SK-N-SH (cell line): ENCODE results near the gene ETV6. TPM values are rescaled to one million over a fixed set of nuclear protein-coding genes. Genes with fewer than 3 reads are reported as not detected.

ENCODE experiments used
- CTCF ChIA-PET: fragments of 300-600, 350-600 bp; formaldehyde crosslinking; extraction: SDS; loops from one replicate; lab custom pipeline; 2021; lab: Yijun Ruan, JAX
- POLR2A ChIA-PET: fragments of 350-600 bp; sonication (Branson Sonifier 250); formaldehyde crosslinking; extraction: SDS; loops from one replicate; lab custom pipeline; 2020; ENCODE audit warnings: antibody characterized with exemption, inconsistent platforms; lab: Yijun Ruan, JAX
- DNase-seq: peaks from one replicate; pipeline ENCODE4 v3.0.0; 2012
- H2AFZ ChIP-seq: fragments of 200-600 bp; sonication (generic); 2 replicates; pipeline ENCODE4 v1.8.1; 2016; ENCODE audit warnings: antibody characterized with exemption, mild to moderate bottlenecking, low read depth
- H3F3A ChIP-seq: fragments of 200-600 bp; sonication (generic); replicated peaks from 2 replicates; pipeline ENCODE3; 2016; ENCODE audit warnings: antibody characterized with exemption, mild to moderate bottlenecking; ENCODE audit not compliant: insufficient read depth
- H3K27ac ChIP-seq, 2 experiments: fragments of 200-500 bp in 1 of 2; fragments of 200-600 bp in 1 of 2; sonication (Bioruptor generic) in 1 of 2; sonication (generic), shearing (Covaris generic) in 1 of 2; 2 replicates each; pipeline versions ENCODE4 v1.5.1 to v1.6.1; 2014 to 2016; ENCODE audit warnings: low read depth in 2 of 2, inconsistent platforms in 1 of 2, low read length in 1 of 2, mild to moderate bottlenecking in 1 of 2, mixed read lengths in 1 of 2
- H3K27me3 ChIP-seq: fragments of 200-600 bp; sonication (generic), shearing (Covaris generic); 2 replicates; pipeline ENCODE4 v1.6.1; 2016; ENCODE audit warnings: mixed run types; ENCODE audit not compliant: insufficient read depth
- H3K36me3 ChIP-seq, 2 experiments: fragments of 200-500 bp in 1 of 2; fragments of 200-600 bp in 1 of 2; sonication (Bioruptor generic) in 1 of 2; sonication (generic) in 1 of 2; replicated peaks in 1 of 2; 2 replicates each; pipeline versions ENCODE3 to v1.5.1; 2014 to 2016; ENCODE audit warnings: low read length in 1 of 2, mild to moderate bottlenecking in 1 of 2; ENCODE audit not compliant: insufficient read depth in 2 of 2, control insufficient read depth in 1 of 2
- H3K4me1 ChIP-seq, 2 experiments: fragments of 200-500 bp in 1 of 2; fragments of 200-600 bp in 1 of 2; sonication (Bioruptor generic) in 1 of 2; sonication (generic), shearing (Covaris generic) in 1 of 2; 2 replicates each; pipeline versions ENCODE4 v1.5.1 to v1.6.1; 2014 to 2016; ENCODE audit warnings: low read depth in 1 of 2, low read length in 1 of 2, mixed run types in 1 of 2; ENCODE audit not compliant: insufficient read depth in 2 of 2, control insufficient read depth in 1 of 2
- H3K4me2 ChIP-seq: fragments of 200-600 bp; sonication (generic), shearing (Covaris generic); 2 replicates; pipeline ENCODE4 v1.6.1; 2017; ENCODE audit warnings: mixed run types
- H3K4me3 ChIP-seq, 2 experiments: fragments of 200-500 bp in 1 of 2; fragments of 200-600 bp in 1 of 2; sonication (Bioruptor generic) in 1 of 2; sonication (generic), shearing (Covaris generic) in 1 of 2; 2 replicates each; pipeline versions ENCODE4 v1.5.1 to v1.8.1; 2014 to 2016; ENCODE audit warnings: low read depth in 2 of 2, inconsistent platforms in 1 of 2, low read length in 1 of 2, mild to moderate bottlenecking in 1 of 2, mixed read lengths in 1 of 2, moderate library complexity in 1 of 2
- H3K79me2 ChIP-seq: fragments of 200-600 bp; sonication (generic); 2 replicates; pipeline ENCODE4 v1.8.1; 2017; ENCODE audit warnings: mild to moderate bottlenecking; ENCODE audit not compliant: insufficient read depth
- H3K9ac ChIP-seq: fragments of 200-600 bp; sonication (generic); 2 replicates; pipeline ENCODE4 v1.6.1; 2017; ENCODE audit warnings: mixed run types
- H3K9me2 ChIP-seq: fragments of 200-600 bp; sonication (generic); 2 replicates; pipeline ENCODE4 v1.6.1; 2017; ENCODE audit warnings: mixed run types
- H3K9me3 ChIP-seq: fragments of 200-600 bp; sonication (generic); 2 replicates; pipeline ENCODE4 v1.6.1; 2017; ENCODE audit warnings: mixed run types, mild to moderate bottlenecking, moderate library complexity
- H4K20me1 ChIP-seq: fragments of 200-600 bp; sonication (generic); 2 replicates; pipeline ENCODE4 v1.6.1; 2017; ENCODE audit warnings: mild to moderate bottlenecking, mixed run types; ENCODE audit not compliant: insufficient read depth
- ELF1 ChIP-seq: IDR thresholded peaks from 2 replicates; pipeline ENCODE4 v1.4.0; 2012
- EP300 ChIP-seq, 2 experiments: IDR thresholded peaks; 2 replicates each; pipeline versions ENCODE4 v1.4.0 to v1.6.1; 2012; ENCODE audit warnings: borderline replicate concordance in 1 of 2, low read depth in 1 of 2, low read length in 1 of 2
- EZH2phosphoT487 ChIP-seq: fragments of 200-600 bp; sonication (generic); IDR thresholded peaks from 2 replicates; pipeline ENCODE4 v1.6.1; 2017; ENCODE audit warnings: low read depth, mixed run types, mild to moderate bottlenecking, antibody characterized with exemption, moderate library complexity, borderline replicate concordance
- FOSL2 ChIP-seq: IDR thresholded peaks from 2 replicates; pipeline ENCODE4 v1.4.0; 2012; ENCODE audit warnings: low read depth, mild to moderate bottlenecking, moderate library complexity, borderline replicate concordance
- FOXJ3 ChIP-seq: sonication (generic); formaldehyde crosslinking; IDR thresholded peaks from 2 replicates; pipeline ENCODE4 v1.5.1; 2020; ENCODE audit warnings: mild to moderate bottlenecking, missing genetic modification reagents
- GABPA ChIP-seq: IDR thresholded peaks from 2 replicates; pipeline ENCODE4 v1.4.0; 2012; ENCODE audit warnings: low read depth, mild to moderate bottlenecking
- GATA2 ChIP-seq: sonication (generic); formaldehyde crosslinking; IDR thresholded peaks from 2 replicates; pipeline ENCODE4 v1.5.0; 2020; ENCODE audit warnings: mild to moderate bottlenecking, missing genetic modification reagents
- JUND ChIP-seq: IDR thresholded peaks from 2 replicates; pipeline ENCODE4 v1.4.0; 2012
- MXI1 ChIP-seq: IDR thresholded peaks from 2 replicates; pipeline ENCODE4 v1.6.1; 2012; ENCODE audit warnings: mild to moderate bottlenecking, low read depth, low read length, improper control_type of control experiment
- NFIC ChIP-seq: IDR thresholded peaks from 2 replicates; pipeline ENCODE4 v1.4.0; 2012; ENCODE audit warnings: borderline replicate concordance
- NRF1 ChIP-seq: IDR thresholded peaks from 2 replicates; pipeline ENCODE4 v1.6.1; 2012; ENCODE audit warnings: low read depth, mild to moderate bottlenecking, low read length
- RCOR1 ChIP-seq: fragments of 150-350 bp; IDR thresholded peaks from 2 replicates; pipeline ENCODE4 v1.6.1; 2017; ENCODE audit warnings: antibody characterized with exemption, low read length
- RXRA ChIP-seq: IDR thresholded peaks from 2 replicates; pipeline ENCODE4 v1.4.0; 2012; ENCODE audit warnings: low read depth, mild to moderate bottlenecking, borderline replicate concordance
- SIN3A ChIP-seq: IDR thresholded peaks from 2 replicates; pipeline ENCODE4 v1.6.1; 2012; ENCODE audit warnings: low read depth, mild to moderate bottlenecking, low read length, moderate library complexity, borderline replicate concordance
- TAF1 ChIP-seq: IDR thresholded peaks from 2 replicates; pipeline ENCODE4 v1.6.1; 2012; ENCODE audit warnings: low read depth, mild to moderate bottlenecking, low read length, moderate library complexity, borderline replicate concordance
- TCF12 ChIP-seq: IDR thresholded peaks from 2 replicates; pipeline ENCODE4 v1.4.0; 2012
- WGBS: methylation state at CpG from one replicate; pipeline ENCODE4 v1.1.6; 2017; ENCODE audit warnings: low lambda C conversion rate; 5-methylcytosine and 5-hydroxymethylcytosine counted together
- polyA plus RNA-seq, 3 experiments: library from polyadenylated mRNA; depleted of rRNA; stranded (reverse); fragments of >200 nt; gene quantifications; 2 replicates each; pipeline ENCODE4 v1.2.3, GENCODE V29; 2012
- TF ChIP-seq, protein P1 (sequence below): IDR thresholded peaks from 2 replicates; pipeline ENCODE4; 2012
- TF ChIP-seq, protein P2 (sequence below): fragments of 150-350 bp; IDR thresholded peaks from 2 replicates; pipeline ENCODE4 v1.6.1; 2016; ENCODE audit warnings: mild to moderate bottlenecking, low read depth, low read length
- TF ChIP-seq, protein P3 (sequence below): IDR thresholded peaks from 2 replicates; pipeline ENCODE4 v1.4.0; 2012; ENCODE audit warnings: low read depth
- TF ChIP-seq, protein P4 (sequence below): IDR thresholded peaks from 2 replicates; pipeline ENCODE4 v1.6.1; 2012; ENCODE audit warnings: mild to moderate bottlenecking, low read depth, low read length, moderate library complexity

Gene ETV6
- polyA plus RNA-seq, 1 of the 3 experiments (the other 2 are of a cell fraction), result 4.0 TPM

DNA sequence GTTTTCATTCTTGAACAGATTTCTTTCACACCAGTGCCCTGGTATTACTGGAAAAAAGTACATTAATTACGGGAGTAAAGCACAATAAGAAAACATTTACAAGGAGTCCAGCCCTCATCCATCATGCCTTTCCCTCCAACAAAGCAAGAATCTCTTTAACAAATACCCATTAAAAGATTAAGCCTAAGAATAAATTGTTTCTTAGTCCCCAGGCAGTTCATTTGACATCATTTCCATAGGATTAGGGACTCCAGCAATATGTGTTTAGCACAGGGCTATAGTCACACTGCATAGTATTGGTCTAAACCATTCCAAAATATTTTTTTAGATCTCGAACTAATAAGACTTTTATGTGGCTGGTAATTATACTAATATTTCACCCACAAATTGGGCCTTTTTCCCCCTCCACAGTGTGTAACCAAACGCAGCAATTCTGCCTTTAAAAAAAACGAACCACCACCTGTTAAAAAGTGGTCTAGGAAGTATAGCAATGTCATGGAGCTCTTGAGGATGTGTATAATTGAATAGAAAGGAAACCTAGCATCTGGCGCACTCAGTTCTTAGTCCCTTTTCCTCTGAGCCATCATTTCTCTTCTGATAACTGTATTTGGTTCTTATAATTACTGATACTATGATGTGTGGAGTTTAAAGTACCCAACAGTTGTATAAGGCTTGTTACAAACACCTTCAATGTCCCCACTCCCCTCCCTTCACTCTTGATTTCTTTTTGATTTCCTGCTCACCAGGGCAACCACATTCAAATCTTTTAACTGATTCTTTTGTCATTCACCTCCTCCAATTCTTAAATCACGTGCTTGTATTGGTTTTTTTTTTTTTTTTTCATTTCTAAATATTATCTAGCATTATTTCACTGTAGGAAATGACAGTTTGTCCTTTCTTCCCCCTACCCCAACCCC is 138.7 kb downstream of the ETV6 start:
- ChIA-PET POLR2A (no interaction called here), CTCF (interaction anchor here (1.2 kb wide), 1 partner anchor 13 kb away, joined by 3 read pairs; no protein-coding TSS in a partner anchor)

More for the DNA sequence above, 138.7 kb downstream of the ETV6 start:
- no peak overlapping the region for H3K4me2 ChIP-seq
- no peak overlapping the region for H3K4me3 ChIP-seq
- WGBS, result 88% methylated on average over 6 of the region's 6 CpGs
- no peak for DNase-seq
- H2AFZ ChIP-seq, result no peak overlapping the region
- H3K27me3 ChIP-seq, result no peaks in the 10 kb centered on the region
- no peaks in the 10 kb centered on the region; the same call in 1 of the 2 replicates for H4K20me1 ChIP-seq
- no peaks in the 10 kb centered on the region for H3K9me3 ChIP-seq
- H3K4me1 ChIP-seq, result peaks cover 0 to 7% of the 10 kb centered on the region in 2 experiments; a peak in 1 of 4 replicates
- H3F3A ChIP-seq, result no peaks in the 10 kb centered on the region
- TF ChIP-seq TCF12 (no peak), TAF1 (no peak), RXRA (no peak), ELF1 (no peak), JUND (no peak), NFIC (no peak), FOXJ3 (CRISPR knock-in tag) (no peak), EZH2phosphoT487 (no peak), SIN3A (no peak), GATA2 (CRISPR knock-in tag) (no peak), MXI1 (no peak), EP300 (IDR thresholded peaks at IDR 0.05; ENCODE audit: borderline replicate concordance in 1 of 2, low read depth in 1 of 2, low read length in 1 of 2) (no peak), NRF1 (no peak), GABPA (no peak), FOSL2 (no peak), RCOR1 (no peak)
- TF ChIP-seq, protein P1, sequence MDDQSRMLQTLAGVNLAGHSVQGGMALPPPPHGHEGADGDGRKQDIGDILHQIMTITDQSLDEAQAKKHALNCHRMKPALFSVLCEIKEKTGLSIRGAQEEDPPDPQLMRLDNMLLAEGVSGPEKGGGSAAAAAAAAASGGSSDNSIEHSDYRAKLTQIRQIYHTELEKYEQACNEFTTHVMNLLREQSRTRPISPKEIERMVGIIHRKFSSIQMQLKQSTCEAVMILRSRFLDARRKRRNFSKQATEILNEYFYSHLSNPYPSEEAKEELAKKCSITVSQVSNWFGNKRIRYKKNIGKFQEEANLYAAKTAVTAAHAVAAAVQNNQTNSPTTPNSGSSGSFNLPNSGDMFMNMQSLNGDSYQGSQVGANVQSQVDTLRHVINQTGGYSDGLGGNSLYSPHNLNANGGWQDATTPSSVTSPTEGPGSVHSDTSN, result no peak
- TF ChIP-seq, protein P2, sequence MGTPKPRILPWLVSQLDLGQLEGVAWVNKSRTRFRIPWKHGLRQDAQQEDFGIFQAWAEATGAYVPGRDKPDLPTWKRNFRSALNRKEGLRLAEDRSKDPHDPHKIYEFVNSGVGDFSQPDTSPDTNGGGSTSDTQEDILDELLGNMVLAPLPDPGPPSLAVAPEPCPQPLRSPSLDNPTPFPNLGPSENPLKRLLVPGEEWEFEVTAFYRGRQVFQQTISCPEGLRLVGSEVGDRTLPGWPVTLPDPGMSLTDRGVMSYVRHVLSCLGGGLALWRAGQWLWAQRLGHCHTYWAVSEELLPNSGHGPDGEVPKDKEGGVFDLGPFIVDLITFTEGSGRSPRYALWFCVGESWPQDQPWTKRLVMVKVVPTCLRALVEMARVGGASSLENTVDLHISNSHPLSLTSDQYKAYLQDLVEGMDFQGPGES, result no peak
- TF ChIP-seq, protein P3, sequence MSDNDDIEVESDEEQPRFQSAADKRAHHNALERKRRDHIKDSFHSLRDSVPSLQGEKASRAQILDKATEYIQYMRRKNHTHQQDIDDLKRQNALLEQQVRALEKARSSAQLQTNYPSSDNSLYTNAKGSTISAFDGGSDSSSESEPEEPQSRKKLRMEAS, result no peak
- TF ChIP-seq, protein P4, sequence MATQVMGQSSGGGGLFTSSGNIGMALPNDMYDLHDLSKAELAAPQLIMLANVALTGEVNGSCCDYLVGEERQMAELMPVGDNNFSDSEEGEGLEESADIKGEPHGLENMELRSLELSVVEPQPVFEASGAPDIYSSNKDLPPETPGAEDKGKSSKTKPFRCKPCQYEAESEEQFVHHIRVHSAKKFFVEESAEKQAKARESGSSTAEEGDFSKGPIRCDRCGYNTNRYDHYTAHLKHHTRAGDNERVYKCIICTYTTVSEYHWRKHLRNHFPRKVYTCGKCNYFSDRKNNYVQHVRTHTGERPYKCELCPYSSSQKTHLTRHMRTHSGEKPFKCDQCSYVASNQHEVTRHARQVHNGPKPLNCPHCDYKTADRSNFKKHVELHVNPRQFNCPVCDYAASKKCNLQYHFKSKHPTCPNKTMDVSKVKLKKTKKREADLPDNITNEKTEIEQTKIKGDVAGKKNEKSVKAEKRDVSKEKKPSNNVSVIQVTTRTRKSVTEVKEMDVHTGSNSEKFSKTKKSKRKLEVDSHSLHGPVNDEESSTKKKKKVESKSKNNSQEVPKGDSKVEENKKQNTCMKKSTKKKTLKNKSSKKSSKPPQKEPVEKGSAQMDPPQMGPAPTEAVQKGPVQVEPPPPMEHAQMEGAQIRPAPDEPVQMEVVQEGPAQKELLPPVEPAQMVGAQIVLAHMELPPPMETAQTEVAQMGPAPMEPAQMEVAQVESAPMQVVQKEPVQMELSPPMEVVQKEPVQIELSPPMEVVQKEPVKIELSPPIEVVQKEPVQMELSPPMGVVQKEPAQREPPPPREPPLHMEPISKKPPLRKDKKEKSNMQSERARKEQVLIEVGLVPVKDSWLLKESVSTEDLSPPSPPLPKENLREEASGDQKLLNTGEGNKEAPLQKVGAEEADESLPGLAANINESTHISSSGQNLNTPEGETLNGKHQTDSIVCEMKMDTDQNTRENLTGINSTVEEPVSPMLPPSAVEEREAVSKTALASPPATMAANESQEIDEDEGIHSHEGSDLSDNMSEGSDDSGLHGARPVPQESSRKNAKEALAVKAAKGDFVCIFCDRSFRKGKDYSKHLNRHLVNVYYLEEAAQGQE, result no peak
- H3K9me2 ChIP-seq, result no peaks in the 10 kb centered on the region
- no peak overlapping the region for H3K27ac ChIP-seq
- peaks cover 0 to 3% of the 10 kb centered on the region in 2 experiments for H3K36me3 ChIP-seq
- peaks cover 40% of the 10 kb centered on the region for H3K79me2 ChIP-seq
- H3K9ac ChIP-seq, result no peak overlapping the region
